Measurements from ENCODE around the gene EIF3L.

EIF3L gene

GRCh38 chr22:37846433-37846832 lies 2.8 kb upstream of the EIF3L start:
- H3K36me3 ChIP-seq (ENCODE audit: insufficient read depth, low read length), result peaks cover 17% of the 10 kb centered on the region
- H3K27me3 ChIP-seq (ENCODE audit: insufficient read depth, low read length, poor library complexity), result no peaks in the 10 kb centered on the region
- H3K9me3 ChIP-seq (ENCODE audit: insufficient read depth, low read length, severe bottlenecking), result peaks cover 6% of the 10 kb centered on the region
- peaks cover 12% of the 10 kb centered on the region; the same call in 1 of the 2 replicates for H4K20me1 ChIP-seq (ENCODE audit: insufficient read depth, low read length)
- H2AFZ ChIP-seq (ENCODE audit: low read depth, low read length), result no peak overlapping the region
- H3K79me2 ChIP-seq (ENCODE audit: insufficient read depth, low read length), result peaks cover 66% of the 10 kb centered on the region
- ATAC-seq (ENCODE audit: insufficient read depth, low read depth) (no peak), DNase-seq (no peak)
- H3K4me3 ChIP-seq (ENCODE audit: low read depth in 1 of 2, low read length in 2 of 2), result no peak overlapping the region
- H3K4me2 ChIP-seq (ENCODE audit: insufficient read depth, low read length), result no peak overlapping the region
- H3K9ac ChIP-seq (ENCODE audit: low read depth, low read length), result no peak overlapping the region
- TF ChIP-seq EZH2 (IDR thresholded peaks at IDR 0.05; ENCODE audit: borderline replicate concordance, low read depth, low read length, severe bottlenecking), result no peak
- no peak for TF ChIP-seq CTCF (IDR thresholded peaks at IDR 0.05; ENCODE audit: borderline replicate concordance, extremely low read depth, low read length, poor library complexity, severe bottlenecking)
- H3K4me1 ChIP-seq (ENCODE audit: insufficient read depth, low read length), result peaks cover 53% of the 10 kb centered on the region
- H3K27ac ChIP-seq (ENCODE audit: low read length), result no peak overlapping the region

- Histone ChIP-seq H2AFZ (ENCODE audit: low read depth, low read length) (peak overlapping the region; percentile 61), H3K9ac (ENCODE audit: low read depth, low read length) (peak overlapping the region; percentile 88), H3K4me2 (ENCODE audit: insufficient read depth, low read length) (peak overlapping the region; percentile 99), H3K36me3 (ENCODE audit: insufficient read depth, low read length) (peaks cover 37% of the 10 kb centered on the region), H4K20me1 (ENCODE audit: insufficient read depth, low read length) (peaks cover 21% of the 10 kb centered on the region), H3K4me3 (ENCODE audit: low read depth in 1 of 2, low read length in 2 of 2) (peak overlapping the region; percentile 97 to 98), H3K9me3 (ENCODE audit: insufficient read depth, low read length, severe bottlenecking) (peaks cover 6% of the 10 kb centered on the region), H3K79me2 (ENCODE audit: insufficient read depth, low read length) (peaks cover 67% of the 10 kb centered on the region), H3K27ac (ENCODE audit: low read length) (peak overlapping the region; percentile 87), H3K27me3 (ENCODE audit: insufficient read depth, low read length, poor library complexity) (no peaks in the 10 kb centered on the region), H3K4me1 (ENCODE audit: insufficient read depth, low read length) (peaks cover 48% of the 10 kb centered on the region)
- ATAC-seq (ENCODE audit: insufficient read depth, low read depth), result no peak
- TF ChIP-seq CTCF (IDR thresholded peaks at IDR 0.05; ENCODE audit: borderline replicate concordance, extremely low read depth, low read length, poor library complexity, severe bottlenecking), result no peak
- no peak for TF ChIP-seq EZH2 (IDR thresholded peaks at IDR 0.05; ENCODE audit: borderline replicate concordance, low read depth, low read length, severe bottlenecking)
- DNase-seq, result peak; percentile 27
Measured at GRCh38 chr22:37848587-37849088, 581 bp upstream of the EIF3L start.

DNA sequence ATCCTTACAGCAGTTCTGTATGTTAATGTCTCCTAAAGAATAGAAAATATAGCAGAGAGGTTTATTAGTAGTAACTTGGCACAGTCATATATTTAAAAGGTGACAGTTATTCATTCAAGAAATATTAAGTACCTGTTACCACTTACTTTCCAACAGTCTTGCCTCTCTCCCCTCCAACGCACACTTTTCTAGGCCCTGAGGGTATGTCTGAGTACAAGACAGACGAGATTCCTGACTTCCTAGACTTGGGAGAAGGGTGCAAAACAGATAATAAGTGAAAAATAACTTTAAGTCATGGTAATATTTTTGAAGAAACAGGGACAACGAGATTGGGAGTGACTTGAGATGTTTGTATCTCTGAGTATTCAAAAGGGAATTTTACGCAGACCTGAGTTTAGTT lies 1.6 kb downstream of the EIF3L start:
- Histone ChIP-seq H4K20me1 (ENCODE audit: insufficient read depth, low read length) (peaks cover 34% of the 10 kb centered on the region), H3K4me2 (ENCODE audit: insufficient read depth, low read length) (peak overlapping the region; percentile 99), H3K79me2 (ENCODE audit: insufficient read depth, low read length) (peaks cover 83% of the 10 kb centered on the region), H3K27ac (ENCODE audit: low read length) (no peak overlapping the region), H3K4me1 (ENCODE audit: insufficient read depth, low read length) (peaks cover 42% of the 10 kb centered on the region), H3K9me3 (ENCODE audit: insufficient read depth, low read length, severe bottlenecking) (no peaks in the 10 kb centered on the region), H3K4me3 (ENCODE audit: low read depth in 1 of 2, low read length in 2 of 2) (peak overlapping the region in 1 of 2 experiments; percentile 97; a peak in 2 of 4 replicates), H2AFZ (ENCODE audit: low read depth, low read length) (no peak overlapping the region), H3K9ac (ENCODE audit: low read depth, low read length) (peak overlapping the region; percentile 88; the same call in 1 of the 2 replicates), H3K27me3 (ENCODE audit: insufficient read depth, low read length, poor library complexity) (no peaks in the 10 kb centered on the region), H3K36me3 (ENCODE audit: insufficient read depth, low read length) (peaks cover 59% of the 10 kb centered on the region)
- no peak for TF ChIP-seq EZH2 (IDR thresholded peaks at IDR 0.05; ENCODE audit: borderline replicate concordance, low read depth, low read length, severe bottlenecking)
- no peak for TF ChIP-seq CTCF (IDR thresholded peaks at IDR 0.05; ENCODE audit: borderline replicate concordance, extremely low read depth, low read length, poor library complexity, severe bottlenecking)
- no peak for DNase-seq
- no peak for ATAC-seq (ENCODE audit: insufficient read depth, low read depth)

All from DND-41 (cell line).